ENCODE measurements around the gene PSMD2. TPM values are rescaled to one million over a fixed set of nuclear protein-coding genes. Genes with fewer than 3 reads are reported as not detected.

Gene PSMD2
- total and polyA plus RNA-seq, 10 of the 15 experiments (the other 5 are each of a cell fraction or from before 2014, with no cell fraction given) = 103 to 515 (median 197) TPM

- no peak for TF ChIP-seq ATF3 (IDR thresholded peaks at IDR 0.05; ENCODE audit: borderline replicate concordance, extremely low read depth, low read depth, low read length)
These were observed 45.7 kb downstream of the PSMD2 start (continued) for GRCh38 chr3:184344579-184345316.

- intact Hi-C loops (cut with micrococcal nuclease; ENCODE audit: unreplicated experiment) = no loop called here
- no peak overlapping the region for H2AFZ ChIP-seq (ENCODE audit: control insufficient read depth, low read depth, low read length)
- H3K9ac ChIP-seq (ENCODE audit: control insufficient read depth, insufficient read depth, low read length) = no peak overlapping the region
- H3K36me3 ChIP-seq (ENCODE audit: control insufficient read depth in 2 of 2, insufficient read depth in 2 of 2, low read length in 1 of 2) = no peaks in the 10 kb centered on the region
- ChIA-PET CTCF (interaction anchor here (0.6 kb wide), 1 partner anchor 8 kb away, joined by 3 read pairs; no protein-coding TSS in a partner anchor), RAD21 (ENCODE audit: unreplicated experiment) (no interaction called here), POLR2A (no interaction called here), SMC1A (ENCODE audit: uncharacterized antibody, unreplicated experiment) (no interaction called here)
- FAIRE-seq = no peak
- in situ Hi-C loops (cut with MboI) = no loop called here
- no peaks in the 10 kb centered on the region for H3K79me2 ChIP-seq (ENCODE audit: control insufficient read depth, insufficient read depth, low read length)
- peak; percentile 92 for ATAC-seq
- H3K4me2 ChIP-seq (ENCODE audit: control insufficient read depth, insufficient read depth) = no peak overlapping the region
- TF ChIP-seq SMC3 (IDR thresholded peaks at IDR 0.05; ENCODE audit: borderline replicate concordance, low read length) (no peak), SRF (IDR thresholded peaks at IDR 0.05; ENCODE audit: low read depth in 2 of 2, low read length in 2 of 2) (no peak), DPF2 (IDR thresholded peaks at IDR 0.05) (no peak), CTCF (IDR thresholded peaks at IDR 0.05 in 2 of 3, conservative IDR thresholded peaks at IDR 0.05 in 1 of 3; ENCODE audit: control insufficient read depth in 2 of 3, extremely low read depth in 1 of 3, insufficient read depth in 1 of 3, low read depth in 3 of 3, low read length in 3 of 3) (peak; percentile 30 to 47 (median 33); a peak in 4 of 6 replicates), HCFC1 (IDR thresholded peaks at IDR 0.05; ENCODE audit: low read length) (no peak), E2F4 (IDR thresholded peaks at IDR 0.05; ENCODE audit: low read depth, low read length) (no peak), CHD2 (IDR thresholded peaks at IDR 0.05; ENCODE audit: borderline replicate concordance, low read depth, low read length) (no peak), SIN3A (IDR thresholded peaks at IDR 0.05; ENCODE audit: low read depth, low read length) (no peak), BRCA1 (IDR thresholded peaks at IDR 0.05; ENCODE audit: low read depth, low read length) (no peak), IKZF1 (conservative IDR thresholded peaks at IDR 0.05) (no peak), PBX3 (IDR thresholded peaks at IDR 0.05; ENCODE audit: insufficient replicate concordance, low read depth, low read length) (peak; percentile 69), RB1 (IDR thresholded peaks at IDR 0.05; ENCODE audit: borderline replicate concordance) (no peak), PKNOX1 (IDR thresholded peaks at IDR 0.05) (peak; percentile 90)
- no peaks in the 10 kb centered on the region for H4K20me1 ChIP-seq (ENCODE audit: control insufficient read depth, insufficient read depth)
- WGBS (ENCODE audit: insufficient coverage, insufficient replicate concordance, low lambda C conversion rate, missing lambda C conversion rate) = 53% methylated on average over 14 of the region's 14 CpGs
- H3K4me1 ChIP-seq (ENCODE audit: control insufficient read depth, insufficient read depth, low read length) = peaks cover 2% of the 10 kb centered on the region; the same call in 1 of the 2 replicates
- BruUV-seq (replicated peaks) = no TSS peak
- DNase-seq (ENCODE audit: low read depth, low spot score) = no peak
- no peak overlapping the region for H3K4me3 ChIP-seq
- no peaks in the 10 kb centered on the region for H3K27me3 ChIP-seq (replicated peaks in 1 of 2; ENCODE audit: control insufficient read depth in 2 of 2, insufficient read depth in 2 of 2, low read length in 1 of 2)
- no peaks in the 10 kb centered on the region for H3K9me3 ChIP-seq (replicated peaks; ENCODE audit: control insufficient read depth, insufficient read depth, low read length)
- H3K27ac ChIP-seq (ENCODE audit: control insufficient read depth, insufficient read depth) = no peak overlapping the region
These were observed 46.5 kb downstream of the PSMD2 start for GRCh38 chr3:184345317-184346144.

Measured in GM12878 (cell line).